Stimulated activated CD8-positive, alpha-beta memory T cell treated with anti-CD3 and anti-CD28 coated beads, Interleukin-4, amount 100 ng/mL, for 1 hour (primary cell): ENCODE results near the gene ZNF263.

Source experiments
- DNase-seq, 2 donors: peaks; one replicate each; pipeline ENCODE4 v3.0.0-alpha.2; 2020; ENCODE audit warnings: low read depth in 2 of 2, low spot score in 1 of 2

Gene ZNF263

DNA sequence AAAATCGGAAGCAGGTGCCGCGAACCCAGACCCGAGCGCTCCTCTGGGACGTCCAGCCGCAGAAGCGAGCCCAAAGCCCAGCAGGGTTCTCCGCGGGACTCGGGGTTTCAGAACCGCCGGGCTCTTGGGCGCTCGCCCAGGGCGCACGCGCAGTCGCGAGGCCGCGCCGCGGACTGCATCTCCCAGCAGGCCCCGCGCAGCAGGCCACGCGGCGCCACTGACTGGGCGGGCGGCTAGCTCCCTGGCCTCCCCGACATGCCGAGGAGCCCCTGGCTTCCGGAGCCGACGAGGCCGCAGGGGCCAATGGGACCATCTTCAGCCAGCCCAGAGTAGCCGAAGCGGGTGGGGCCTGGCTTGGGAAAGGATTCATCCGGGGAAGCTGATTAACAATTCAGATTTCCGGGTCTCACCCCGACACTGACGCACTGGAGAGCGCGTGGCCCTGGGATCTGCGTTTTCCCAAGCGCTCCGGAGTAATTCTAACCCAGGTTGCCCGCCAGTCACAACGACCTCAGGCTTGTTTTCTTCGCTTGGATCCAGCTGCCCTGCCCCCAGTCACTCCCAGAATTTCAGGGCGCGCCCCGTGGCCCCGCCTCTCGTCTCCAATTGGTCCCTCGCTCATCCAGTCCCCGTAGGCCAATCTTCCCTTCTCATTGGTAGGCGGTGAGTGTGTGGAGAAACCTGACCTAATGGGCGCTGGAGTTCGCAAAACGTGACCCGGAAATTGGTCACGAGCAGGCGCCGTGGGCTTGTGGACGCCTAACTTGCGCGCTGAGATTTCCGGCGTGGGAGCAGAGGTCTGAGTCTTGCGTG lies at the start of gene ZNF263:
ZNF263 (plus strand) TSS at position 762 of the 813 bp plus-strand sequence. CDS start 328 bp downstream, outside the sequence.
- peak; percentile 75 to 87 for DNase-seq

DNA sequence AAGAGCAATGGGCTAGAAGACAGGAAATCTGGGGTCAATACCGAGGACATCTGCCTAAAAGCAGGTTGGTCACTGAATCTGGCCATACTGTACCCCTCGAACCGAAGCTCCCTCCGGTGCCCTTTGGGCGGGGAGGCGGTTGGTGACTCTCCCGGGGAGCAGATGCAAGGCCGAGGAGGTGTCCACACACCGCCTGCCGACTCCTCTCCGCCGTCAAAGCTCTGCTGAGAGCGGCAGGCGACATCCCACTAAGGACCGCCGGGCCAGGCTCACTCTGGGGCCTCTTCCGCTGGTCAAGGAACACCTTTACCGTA lies 48.8 kb upstream of the ZNF263 start:
- no peak for DNase-seq

DNA sequence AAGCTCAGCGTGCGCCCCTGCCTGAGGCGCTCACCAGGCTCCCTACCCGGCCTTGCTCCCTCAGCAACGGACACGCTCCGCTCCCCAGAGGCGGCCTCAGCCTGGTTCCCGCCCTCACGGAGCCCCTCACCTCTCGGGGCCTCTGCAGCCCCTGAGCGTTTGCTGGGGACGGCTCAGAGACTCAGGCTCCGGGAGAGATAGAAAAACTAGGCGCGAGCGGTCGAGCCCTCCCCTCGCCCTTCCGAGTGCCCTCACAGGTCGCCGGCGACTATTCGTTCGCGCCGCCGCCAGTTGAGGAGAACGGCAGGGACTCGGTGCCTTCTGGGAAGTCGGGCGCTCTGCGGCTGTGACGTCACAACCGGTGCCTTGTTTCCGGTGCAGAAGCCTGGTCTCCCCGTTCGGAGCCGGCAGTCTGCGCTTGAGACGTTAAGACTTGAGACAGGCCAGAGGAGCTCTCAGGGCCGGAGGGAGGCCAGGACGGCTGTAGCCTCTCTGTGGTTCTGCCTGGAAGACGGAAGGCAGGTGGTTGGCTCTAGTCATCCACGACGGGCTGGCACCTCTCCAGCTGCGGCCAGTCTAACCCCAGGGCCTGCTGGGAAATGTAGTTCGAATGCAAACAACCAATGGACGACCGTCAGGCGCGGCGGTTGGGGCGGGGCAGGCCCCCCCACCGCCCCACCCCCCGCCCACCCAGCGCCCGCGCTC lies 48.3 kb upstream of the ZNF263 start, which contains the start of gene ZNF200:
ZNF200 (minus strand) TSS at position 302 of the 705 bp plus-strand sequence. CDS start 1,403 bp downstream, outside the sequence.
- peak; percentile 84 to 89 for DNase-seq

DNA sequence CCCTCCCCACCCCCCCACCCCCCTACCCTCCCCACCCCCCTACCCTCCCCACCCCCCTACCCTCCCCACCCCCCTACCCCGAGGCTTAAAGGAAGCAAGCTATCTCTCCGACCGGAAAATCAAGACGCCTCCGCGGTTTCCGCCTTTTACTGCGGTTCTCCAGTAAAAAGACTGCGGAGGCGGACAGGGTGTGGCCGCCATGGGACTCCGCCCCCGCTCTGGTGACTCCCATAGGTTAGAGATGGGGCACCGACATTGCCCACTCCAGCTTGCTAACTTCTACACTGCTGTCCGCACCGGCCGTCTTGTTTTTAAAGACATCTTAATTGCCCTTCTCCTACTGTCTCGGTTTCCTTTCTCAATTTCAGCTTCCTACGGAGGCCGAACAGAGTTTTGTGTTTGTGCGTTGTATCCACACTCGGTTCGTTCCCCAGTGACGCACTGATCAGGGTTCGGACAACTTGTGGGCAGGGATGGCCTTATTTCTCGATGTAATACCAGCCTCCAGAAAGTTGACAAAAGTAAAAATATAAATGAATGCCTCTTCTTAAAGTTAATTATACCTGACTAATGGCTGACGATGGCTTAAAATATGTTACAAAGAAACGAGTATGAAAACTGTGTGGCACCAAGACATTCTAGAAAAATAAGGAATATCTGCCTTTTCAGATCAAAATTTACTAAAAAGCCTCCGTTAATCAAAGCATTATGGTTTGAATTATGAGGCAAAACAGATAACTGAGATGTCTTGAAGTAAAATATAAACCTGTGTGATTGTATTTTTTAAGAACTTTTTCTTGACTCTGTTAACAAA lies 47.2 kb upstream of the ZNF263 start:
- no peak for DNase-seq

DNA sequence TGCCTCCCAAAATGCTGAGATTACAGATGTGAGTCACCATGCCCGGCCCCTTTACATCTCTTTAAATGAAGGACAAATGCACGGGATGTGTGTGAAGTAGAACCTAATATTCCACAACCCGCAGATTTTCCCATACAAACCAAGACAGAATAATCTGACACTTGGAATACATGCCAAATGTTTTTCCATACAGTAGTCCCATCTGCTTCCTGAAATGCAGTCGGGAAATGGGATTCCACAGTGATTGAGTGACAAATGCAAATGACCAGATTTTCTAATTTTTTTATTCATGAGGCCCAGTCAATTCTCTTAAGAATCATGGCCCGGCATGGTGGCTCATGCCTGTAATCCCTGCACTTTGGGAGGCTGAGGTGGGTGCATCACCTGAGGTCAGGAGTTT lies 41.5 kb upstream of the ZNF263 start:
- DNase-seq, result no peak

DNA sequence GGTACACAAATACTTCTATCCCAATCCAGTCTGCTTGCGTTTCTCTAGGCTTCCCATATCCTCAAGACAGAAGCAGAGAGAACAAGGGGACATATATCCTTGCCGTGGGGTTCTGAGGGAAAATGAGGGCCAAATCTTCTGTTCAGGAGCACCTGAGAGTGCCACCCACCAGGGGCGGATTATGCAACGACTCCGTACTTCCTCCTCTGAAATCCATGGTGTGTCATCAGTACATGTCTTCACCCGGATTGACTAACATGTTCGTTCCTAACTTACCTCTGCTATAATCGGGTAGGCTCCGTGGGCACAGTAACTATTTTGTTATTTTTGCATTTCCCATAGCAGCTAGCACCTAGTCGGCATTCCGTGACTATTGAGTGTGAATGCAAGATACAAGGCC lies 40.6 kb upstream of the ZNF263 start:
- DNase-seq, result no peak

DNA sequence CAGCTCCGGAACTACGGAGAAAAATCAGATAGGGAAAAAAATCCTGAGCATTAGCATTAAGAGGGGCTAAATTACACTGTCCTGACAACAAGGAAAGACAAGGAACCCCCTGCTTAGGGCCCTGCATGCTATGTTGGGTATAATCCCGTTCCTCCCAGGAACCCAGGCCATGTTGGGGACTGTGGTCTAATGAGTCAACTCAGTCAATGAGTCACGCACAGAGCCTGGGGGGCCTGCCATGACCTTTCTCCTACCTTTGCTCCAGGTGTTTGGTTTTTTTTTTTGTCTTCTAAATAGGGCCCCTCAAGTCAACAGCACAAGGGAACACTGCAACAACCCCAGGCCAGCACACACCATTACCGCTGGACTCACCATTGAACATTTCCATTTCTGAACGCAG lies 39.4 kb upstream of the ZNF263 start:
- no peak for DNase-seq

DNA sequence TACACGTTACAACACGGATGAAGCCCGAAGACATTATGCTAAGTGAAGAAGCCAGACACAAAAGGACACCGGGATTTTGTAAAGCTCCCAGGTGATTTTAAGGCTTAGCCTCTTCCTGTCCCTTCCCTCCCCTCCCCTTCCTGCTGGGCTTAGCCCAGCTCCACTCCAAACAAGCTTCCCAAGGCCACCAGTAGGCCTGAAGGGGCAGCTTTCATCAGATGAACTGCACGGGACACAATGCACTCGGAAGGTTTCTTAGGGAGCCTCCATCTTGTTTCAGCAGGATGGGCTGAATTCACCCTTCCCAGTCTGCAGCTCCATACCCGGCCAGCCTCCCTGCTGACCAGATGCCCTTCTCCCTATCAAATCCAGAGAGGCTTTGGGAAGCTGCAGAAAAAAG lies 37.3 kb upstream of the ZNF263 start:
- DNase-seq, result no peak

DNA sequence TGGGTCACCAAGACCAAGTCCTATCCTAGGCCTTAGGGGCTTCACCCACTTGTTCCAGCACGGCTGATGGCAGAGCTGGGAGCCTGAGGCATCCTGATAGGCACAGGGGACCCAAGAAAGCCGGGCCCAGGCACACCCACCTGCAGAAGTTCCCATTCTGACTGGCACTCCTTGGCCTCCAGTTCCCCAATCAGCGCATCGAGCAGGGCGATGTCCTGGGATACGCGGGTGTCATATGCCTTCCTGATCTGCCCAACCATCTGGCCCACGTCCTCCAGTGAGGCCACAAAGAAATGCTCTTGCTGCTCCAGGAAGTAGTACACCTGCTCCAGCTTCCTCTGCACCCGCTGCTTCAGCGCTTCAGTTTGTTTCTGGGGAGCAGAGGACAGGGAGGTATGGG lies 36.4 kb upstream of the ZNF263 start:
- no peak for DNase-seq

DNA sequence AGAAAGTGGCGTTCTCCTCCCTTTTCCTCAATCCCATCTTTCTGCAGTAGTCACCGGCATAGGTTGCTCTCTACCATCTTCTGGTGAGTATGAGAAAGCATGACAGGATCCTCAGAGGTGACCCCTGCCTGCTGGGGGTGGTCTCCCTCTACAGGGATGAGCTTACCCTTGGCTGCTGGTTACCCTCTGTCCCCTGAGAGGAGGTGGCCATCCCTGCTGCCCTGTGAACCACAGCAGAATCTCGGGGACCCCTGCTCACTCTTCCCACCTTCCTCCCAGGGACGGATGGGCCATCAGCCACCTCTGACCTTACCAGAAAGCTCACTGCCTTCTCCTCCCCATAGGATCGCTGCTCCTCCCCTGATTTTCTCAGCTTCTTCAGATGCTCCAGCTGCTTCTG lies 34.7 kb upstream of the ZNF263 start:
- no peak for DNase-seq

DNA sequence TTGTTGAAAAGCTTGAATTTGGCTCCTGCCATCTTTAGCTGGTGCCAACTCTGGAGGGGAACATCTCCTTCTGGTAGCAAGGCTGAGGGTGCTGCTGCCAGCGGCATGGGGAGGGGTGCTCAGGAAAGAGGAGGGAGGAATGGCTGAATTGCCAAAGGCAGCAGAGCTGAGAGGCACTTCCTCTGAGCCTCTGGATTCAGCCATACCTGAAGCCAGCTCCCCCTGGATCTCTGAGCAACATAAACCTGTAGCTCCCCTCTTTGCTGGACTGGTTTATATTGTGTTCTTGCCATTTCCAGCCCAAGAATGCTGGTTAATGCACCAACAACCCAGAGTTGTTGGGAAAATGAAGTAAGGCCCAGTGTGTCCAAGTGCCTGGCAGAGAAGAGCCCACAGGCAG lies 34.3 kb upstream of the ZNF263 start:
- DNase-seq, result no peak

DNA sequence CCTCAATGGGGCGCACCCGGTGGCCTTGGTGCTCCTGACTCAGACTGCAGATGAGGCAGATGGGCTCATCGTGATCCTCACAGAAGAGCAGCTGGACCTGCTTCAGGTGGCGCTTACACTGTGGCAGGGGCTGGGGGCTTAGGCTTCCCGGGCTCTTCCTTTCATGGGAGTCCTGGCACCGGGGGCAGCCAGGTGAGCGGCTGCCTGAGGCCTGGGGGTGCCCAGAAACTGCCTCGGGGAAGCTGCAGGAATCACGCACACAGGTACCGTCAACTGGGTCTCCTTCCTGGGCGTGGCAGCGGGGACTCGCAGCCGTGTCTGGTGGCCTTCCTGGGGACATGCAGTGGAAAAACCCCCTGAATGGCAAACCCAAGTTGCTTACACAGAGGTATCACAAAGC lies 33.8 kb upstream of the ZNF263 start:
- no peak for DNase-seq

DNA sequence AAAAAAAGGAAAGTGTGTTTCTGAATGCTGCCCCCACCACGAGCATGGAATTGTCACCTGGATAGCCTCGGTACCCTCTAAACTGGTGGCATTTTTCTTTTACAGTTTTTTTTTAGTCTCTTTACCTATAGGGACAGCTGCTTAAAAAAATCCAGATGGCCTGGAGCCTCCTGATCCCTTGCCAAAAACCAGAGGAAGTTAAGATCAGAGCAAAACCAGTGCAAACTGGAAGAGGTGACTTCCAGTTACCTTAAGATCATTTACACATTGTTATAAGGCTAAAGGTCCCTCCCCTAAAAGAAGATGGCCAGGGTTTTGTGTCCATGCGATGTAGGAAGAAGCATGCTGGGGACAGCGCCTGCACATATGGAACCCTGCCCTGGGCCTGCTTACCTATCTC lies 30.3 kb upstream of the ZNF263 start:
- DNase-seq, result no peak

DNA sequence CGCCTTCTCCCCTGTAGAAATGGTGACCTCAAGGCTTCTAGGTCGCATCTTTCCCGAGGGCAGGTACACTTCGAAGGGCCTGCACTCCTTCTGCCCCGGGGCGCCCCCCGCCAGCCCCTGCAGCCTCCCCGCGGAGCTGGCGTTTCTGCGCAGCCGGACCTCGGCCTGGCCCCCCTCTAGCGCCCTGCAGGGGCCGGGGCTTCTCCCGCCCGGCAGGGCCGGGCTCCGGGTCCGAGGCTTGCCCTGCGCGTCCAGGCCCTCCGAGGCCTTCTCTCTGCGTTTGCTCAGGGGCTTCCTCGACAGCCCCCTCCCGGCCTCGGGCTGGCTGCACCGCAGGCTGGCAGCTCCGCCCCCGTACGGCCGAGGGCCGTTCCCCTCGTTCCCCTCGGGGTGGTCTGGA lies 29.0 kb upstream of the ZNF263 start:
- DNase-seq, result no peak

DNA sequence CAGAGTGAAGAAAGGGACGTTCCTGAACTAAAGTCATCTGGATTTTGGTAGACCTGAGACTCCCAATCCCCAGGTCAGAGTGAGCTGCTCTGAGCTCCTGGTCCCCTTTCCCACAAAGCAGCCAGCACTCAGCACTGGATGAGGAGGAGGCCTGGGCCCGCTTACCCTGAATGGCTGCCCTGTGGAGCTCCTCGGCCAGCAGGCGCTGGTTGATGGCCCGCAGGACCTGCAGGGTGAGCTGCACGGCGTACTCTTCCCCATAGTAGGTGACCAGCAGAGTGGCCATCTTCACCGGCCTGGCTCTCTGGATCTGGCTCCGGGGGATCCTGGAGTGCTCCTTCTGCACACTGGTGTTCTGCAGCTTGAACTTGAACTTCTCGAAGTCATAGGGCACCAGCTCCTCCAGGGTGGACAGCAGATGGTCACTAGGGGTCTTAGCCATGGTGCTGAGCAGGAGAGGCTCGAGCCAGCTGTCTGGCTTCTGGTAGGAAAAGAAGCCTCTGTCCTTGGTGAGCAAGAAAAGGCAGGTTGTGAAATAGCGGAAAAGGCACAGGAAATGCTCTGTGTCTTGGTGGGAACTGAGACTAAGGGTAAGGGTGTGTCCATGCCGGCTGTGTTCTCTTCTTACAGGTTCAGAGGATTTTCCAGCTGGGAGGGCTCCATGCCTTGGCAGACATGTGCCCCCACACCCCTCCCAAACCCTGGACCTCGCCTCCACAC lies 27.0 kb upstream of the ZNF263 start, which contains the start of gene MEFV:
MEFV (minus strand) TSS at position 488 of the 720 bp plus-strand sequence; CDS start at position 442, 46 bp downstream.
- no peak for DNase-seq

DNA sequence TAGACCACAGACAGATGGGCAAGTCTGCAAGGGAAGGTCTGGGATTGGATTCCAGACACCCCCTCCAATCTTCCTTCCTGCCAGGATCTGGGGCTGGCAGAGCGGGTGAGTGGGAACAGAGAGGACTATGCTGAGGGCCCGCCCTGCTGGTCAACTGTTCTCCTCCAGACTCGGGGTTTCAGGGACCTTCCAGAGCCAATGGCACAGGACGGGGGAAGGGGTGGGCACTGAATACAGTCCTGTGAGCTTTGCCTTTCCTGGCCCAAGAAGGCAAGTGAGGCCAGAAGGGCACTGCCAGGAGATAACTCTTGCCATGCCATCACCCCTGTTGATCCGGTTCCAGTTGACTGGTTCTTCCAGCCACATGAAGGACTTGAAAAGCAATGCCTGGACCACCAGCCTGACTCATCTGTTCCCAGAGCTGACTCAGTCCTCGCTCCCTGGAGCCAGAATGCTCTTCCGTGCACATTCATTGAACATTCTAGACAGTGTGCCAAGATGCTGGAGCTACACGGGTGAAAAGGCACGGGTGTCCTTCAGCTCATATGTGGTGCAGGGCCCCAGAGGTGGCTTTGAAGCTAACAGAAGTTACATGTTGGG lies 26.3 kb upstream of the ZNF263 start:
- no peak for DNase-seq

DNA sequence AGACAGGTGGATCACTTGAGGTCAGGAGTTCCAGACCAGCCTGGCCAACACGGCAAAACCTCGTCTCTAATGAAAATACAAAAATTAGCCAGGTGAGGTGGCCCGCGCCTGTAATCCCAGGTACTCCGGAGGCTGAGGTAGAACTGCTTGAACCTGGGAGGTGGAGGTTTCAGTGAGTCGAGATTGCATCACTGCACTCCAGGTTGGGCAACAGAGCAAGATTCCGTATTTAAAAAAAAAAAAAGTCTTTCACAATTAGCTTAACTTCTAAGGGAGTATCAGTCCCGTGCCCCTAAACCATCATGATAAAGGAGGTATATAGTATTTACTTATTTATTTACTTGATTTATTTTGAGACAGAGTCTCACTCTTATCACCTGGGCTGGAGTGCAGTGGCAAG lies 23.5 kb upstream of the ZNF263 start:
- DNase-seq, result no peak

DNA sequence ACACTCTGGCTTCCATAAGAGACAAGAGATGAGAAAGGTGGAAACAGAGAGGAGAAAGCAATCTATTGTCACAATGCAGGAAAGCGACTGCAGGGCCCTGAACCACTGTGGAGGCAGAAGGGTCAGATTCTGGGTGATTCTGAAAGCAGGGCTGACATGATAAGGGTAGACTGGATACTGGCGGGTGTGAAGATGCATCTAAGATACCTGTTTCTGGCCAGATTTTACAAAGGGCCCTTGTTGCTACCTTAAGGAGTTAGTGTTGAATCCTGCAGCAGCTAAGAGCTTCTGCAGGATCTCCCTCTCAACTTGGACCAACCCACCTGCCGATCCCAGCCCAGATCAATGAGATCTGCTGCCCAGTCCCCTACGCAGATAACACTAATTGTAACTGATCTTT lies 20.8 kb upstream of the ZNF263 start:
- no peak for DNase-seq

DNA sequence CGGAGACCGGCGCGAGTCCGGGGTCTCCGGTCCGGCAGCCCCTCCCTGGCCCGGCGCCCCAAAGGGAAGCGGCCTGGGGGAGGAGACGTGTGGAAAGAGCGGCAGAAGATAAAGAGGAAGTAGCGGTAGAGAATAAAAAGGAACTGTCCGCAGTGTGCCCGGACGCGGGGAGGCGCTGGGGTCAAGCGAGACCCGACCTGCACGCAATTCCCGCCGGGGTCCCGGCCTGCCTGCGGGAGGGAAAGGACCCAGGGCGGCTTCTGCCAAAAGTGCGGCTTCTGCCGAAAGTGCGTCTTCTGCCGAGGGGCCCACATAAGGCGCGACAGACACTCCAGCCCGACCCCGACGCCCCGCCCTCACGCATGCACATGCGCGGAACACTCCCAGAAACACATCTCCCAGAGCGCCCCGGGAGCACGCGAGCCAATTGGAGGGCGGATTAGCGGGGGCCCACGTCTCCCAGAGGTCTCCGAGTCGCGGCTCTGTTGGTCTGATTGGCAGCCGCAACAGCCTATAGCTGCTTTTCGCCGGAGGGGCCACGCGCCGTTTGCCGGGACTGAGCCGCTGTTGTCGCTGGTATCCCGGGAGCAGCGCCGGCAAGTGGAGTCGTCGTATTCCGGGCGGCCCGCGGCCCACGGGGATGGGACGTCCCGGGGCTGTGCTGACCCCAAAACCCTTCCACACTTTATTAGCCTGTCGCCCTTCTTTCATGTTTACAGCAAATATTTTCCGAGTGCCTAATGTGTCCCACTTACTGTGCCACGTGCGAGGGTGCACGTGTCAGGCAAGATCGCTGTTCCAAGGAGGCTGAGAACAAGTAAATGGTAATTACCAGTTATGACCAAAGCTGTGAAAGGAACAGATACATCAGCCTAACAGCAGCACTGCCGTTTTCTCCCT lies 18.9 kb upstream of the ZNF263 start:
- peak; percentile 91 to 95 for DNase-seq
